ENCODE data around the gene GPX4.

GPX4 gene

GRCh38 chr19:1094978-1095701, 8.7 kb upstream of the GPX4 start, which contains the start of gene POLR2E:
TSS of gene POLR2E (minus strand) at chr19:1095375. CDS start at chr19:1095315, 60 bp downstream.
- Histone ChIP-seq H3K9ac (ENCODE audit: low read length in 2 of 2) (peak within 1 kb of the TSS; percentile 79 to 83), H3K27ac (ENCODE audit: low read length) (peak within 1 kb of the TSS; percentile 37)

DNA sequence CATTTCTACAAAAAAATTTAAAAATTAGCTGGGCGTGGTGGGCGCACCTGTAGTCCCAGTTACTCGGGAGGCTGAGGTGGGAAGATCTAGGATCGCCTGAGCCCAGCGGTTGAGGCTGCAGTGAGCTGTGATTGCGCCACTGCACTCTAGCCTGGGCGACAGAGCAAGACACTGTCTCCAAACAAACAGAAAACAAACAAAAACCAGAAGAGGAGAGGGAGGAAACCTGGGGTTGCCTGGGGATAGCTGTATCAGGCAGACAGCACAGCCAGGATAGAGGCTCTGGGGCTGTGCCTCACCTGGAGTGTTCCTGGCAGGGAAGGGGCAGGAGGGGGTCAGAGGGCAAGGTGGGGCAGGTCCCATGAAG, 6.0 kb upstream of the GPX4 start:
- Histone ChIP-seq H3K9ac (ENCODE audit: low read length in 2 of 2) (no peak overlapping the region), H3K4me3 (ENCODE audit: low read length in 2 of 2) (no peak overlapping the region), H3K4me1 (ENCODE audit: control insufficient read depth, insufficient read depth, low read length) (peaks cover 48% of the 10 kb centered on the region)

More at GRCh38 chr19:1094978-1095701, 8.7 kb upstream of the GPX4 start, which contains the start of gene POLR2E:
- H3K4me3 ChIP-seq (ENCODE audit: low read length in 2 of 2) = peak within 1 kb of the TSS; percentile 93
- no peaks in the 10 kb centered on the region for H3K27me3 ChIP-seq (ENCODE audit: control insufficient read depth in 1 of 2, insufficient read depth in 2 of 2, low read length in 2 of 2)
- peaks cover 5 to 6% of the 10 kb centered on the region in 2 donors for H3K36me3 ChIP-seq (ENCODE audit: control insufficient read depth in 2 of 2, insufficient read depth in 2 of 2, low read length in 2 of 2)
- H3K9me3 ChIP-seq (ENCODE audit: control insufficient read depth in 2 of 2, low read length in 2 of 2) = no peaks in the 10 kb centered on the region
- H3K4me1 ChIP-seq (ENCODE audit: control insufficient read depth, insufficient read depth, low read length) = peaks cover 33% of the 10 kb centered on the region

DNA sequence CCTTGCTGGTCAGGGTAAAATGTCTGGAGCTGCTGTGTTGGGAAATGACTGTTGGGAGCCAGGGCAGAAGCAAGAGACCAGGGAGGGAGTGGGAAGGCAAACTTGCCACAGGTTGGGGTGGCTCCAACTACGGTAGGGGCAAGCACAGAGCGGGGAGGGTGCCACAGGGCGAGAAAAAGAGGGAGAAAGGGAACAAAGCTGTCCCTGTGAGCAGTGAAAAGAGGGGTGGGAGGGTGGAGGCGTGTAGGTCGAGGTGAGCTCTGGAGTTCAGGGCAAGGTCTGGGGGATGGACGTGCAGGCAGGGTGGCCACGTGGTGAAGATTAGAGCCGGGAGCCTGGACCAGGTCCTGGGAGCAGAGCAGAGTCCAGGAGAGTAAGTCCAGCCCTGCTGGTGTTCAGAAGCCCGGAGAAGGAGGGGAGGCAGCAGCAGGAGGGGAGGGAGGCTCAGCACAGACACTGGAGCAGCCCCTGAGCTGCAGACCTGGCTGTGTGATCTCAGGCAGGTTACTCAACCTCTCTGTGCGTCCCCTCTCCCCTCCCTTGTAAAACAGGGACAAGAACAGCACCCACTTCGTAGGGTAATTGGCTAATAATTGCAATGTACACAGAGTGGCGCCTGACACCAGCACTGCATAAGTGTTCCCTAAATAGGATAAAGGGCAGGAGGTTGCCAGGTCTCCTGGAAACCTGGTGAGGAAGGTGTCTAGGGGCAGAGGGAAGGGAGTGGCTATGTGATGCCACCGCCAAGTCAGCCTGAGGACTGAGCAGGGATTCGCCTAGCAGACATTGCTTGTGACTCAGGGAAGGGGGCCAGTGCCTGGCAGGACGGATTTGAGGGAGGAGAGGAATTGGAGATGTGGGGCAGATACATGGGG, 5.4 kb upstream of the GPX4 start:
- no peaks in the 10 kb centered on the region for H3K36me3 ChIP-seq (ENCODE audit: control insufficient read depth in 2 of 2, insufficient read depth in 2 of 2, low read length in 2 of 2)
- H3K4me1 ChIP-seq (ENCODE audit: control insufficient read depth, insufficient read depth, low read length) = peaks cover 49% of the 10 kb centered on the region
- no peaks in the 10 kb centered on the region for H3K9me3 ChIP-seq (ENCODE audit: control insufficient read depth in 2 of 2, low read length in 2 of 2)
- H3K27me3 ChIP-seq (ENCODE audit: control insufficient read depth in 1 of 2, insufficient read depth in 2 of 2, low read length in 2 of 2) = no peaks in the 10 kb centered on the region
- no peak overlapping the region for H3K4me3 ChIP-seq (ENCODE audit: low read length in 2 of 2)
- no peak overlapping the region for H3K27ac ChIP-seq (ENCODE audit: low read length)
- no peak overlapping the region for H3K9ac ChIP-seq (ENCODE audit: low read length in 2 of 2)

More for the DNA sequence above, 6.0 kb upstream of the GPX4 start:
- no peaks in the 10 kb centered on the region for H3K9me3 ChIP-seq (ENCODE audit: control insufficient read depth in 2 of 2, low read length in 2 of 2)
- H3K27ac ChIP-seq (ENCODE audit: low read length) = no peak overlapping the region
- no peaks in the 10 kb centered on the region for H3K27me3 ChIP-seq (ENCODE audit: control insufficient read depth in 1 of 2, insufficient read depth in 2 of 2, low read length in 2 of 2)
- H3K36me3 ChIP-seq (ENCODE audit: control insufficient read depth in 2 of 2, insufficient read depth in 2 of 2, low read length in 2 of 2) = no peaks in the 10 kb centered on the region

- H3K36me3 ChIP-seq (ENCODE audit: control insufficient read depth in 2 of 2, insufficient read depth in 2 of 2, low read length in 2 of 2) = peaks cover 0 to 2% of the 10 kb centered on the region in 2 donors
- peak overlapping the region; percentile 80 for H3K27ac ChIP-seq (ENCODE audit: low read length)
- no peaks in the 10 kb centered on the region for H3K27me3 ChIP-seq (ENCODE audit: control insufficient read depth in 1 of 2, insufficient read depth in 2 of 2, low read length in 2 of 2)
- no peaks in the 10 kb centered on the region for H3K9me3 ChIP-seq (ENCODE audit: control insufficient read depth in 2 of 2, low read length in 2 of 2)
- H3K9ac ChIP-seq (ENCODE audit: low read length in 2 of 2) = no peak overlapping the region
- peaks cover 51% of the 10 kb centered on the region for H3K4me1 ChIP-seq (ENCODE audit: control insufficient read depth, insufficient read depth, low read length)
- no peak overlapping the region for H3K4me3 ChIP-seq (ENCODE audit: low read length in 2 of 2)
Measured at GRCh38 chr19:1101337-1101698, 2.5 kb upstream of the GPX4 start.

GRCh38 chr19:1102407-1103131, 1.2 kb upstream of the GPX4 start:
- Histone ChIP-seq H3K27ac (ENCODE audit: low read length) (peak overlapping the region; percentile 80), H3K4me3 (ENCODE audit: low read length in 2 of 2) (peak overlapping the region in 1 of 2 donors; percentile 22), H3K4me1 (ENCODE audit: control insufficient read depth, insufficient read depth, low read length) (peaks cover 53% of the 10 kb centered on the region), H3K36me3 (ENCODE audit: control insufficient read depth in 2 of 2, insufficient read depth in 2 of 2, low read length in 2 of 2) (peaks cover 6 to 10% of the 10 kb centered on the region in 2 donors), H3K9me3 (ENCODE audit: control insufficient read depth in 2 of 2, low read length in 2 of 2) (no peaks in the 10 kb centered on the region), H3K9ac (ENCODE audit: low read length in 2 of 2) (peak overlapping the region; percentile 8 to 21), H3K27me3 (ENCODE audit: control insufficient read depth in 1 of 2, insufficient read depth in 2 of 2, low read length in 2 of 2) (no peaks in the 10 kb centered on the region)

DNA sequence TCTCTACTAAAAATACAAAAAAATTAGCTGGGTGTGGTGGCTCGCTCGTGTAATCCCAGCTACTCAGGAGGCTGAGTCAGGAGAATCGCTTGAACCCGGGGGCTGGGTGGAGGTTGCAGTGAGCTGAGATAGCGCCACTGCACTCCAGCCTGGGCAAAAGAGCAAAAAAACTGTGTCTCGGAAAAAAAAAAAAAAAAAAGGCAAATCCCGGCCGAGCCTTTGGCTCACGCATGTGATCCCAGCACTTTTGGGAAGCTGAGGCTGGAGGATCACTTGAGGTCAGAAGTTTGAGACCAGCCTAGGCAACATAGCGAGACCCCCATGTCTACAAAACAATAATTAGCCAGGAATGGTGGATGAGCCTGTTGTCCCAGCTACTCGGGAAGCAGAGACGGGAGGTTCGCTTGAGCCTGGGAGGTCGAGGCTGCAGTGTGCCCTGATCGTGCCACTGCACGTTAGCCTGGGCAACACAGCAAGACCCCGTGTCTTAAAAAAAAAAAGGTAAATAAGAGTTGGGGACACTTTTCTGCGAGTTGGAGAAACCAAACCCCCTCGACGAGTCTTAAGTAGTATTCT, 574 bp upstream of the GPX4 start:
- Histone ChIP-seq H3K36me3 (ENCODE audit: control insufficient read depth in 2 of 2, insufficient read depth in 2 of 2, low read length in 2 of 2) (peaks cover 6 to 10% of the 10 kb centered on the region in 2 donors), H3K27ac (ENCODE audit: low read length) (peak overlapping the region; percentile 80), H3K9me3 (ENCODE audit: control insufficient read depth in 2 of 2, low read length in 2 of 2) (no peaks in the 10 kb centered on the region), H3K4me1 (ENCODE audit: control insufficient read depth, insufficient read depth, low read length) (peaks cover 49% of the 10 kb centered on the region), H3K4me3 (ENCODE audit: low read length in 2 of 2) (peak overlapping the region; percentile 53 to 67), H3K27me3 (ENCODE audit: control insufficient read depth in 1 of 2, insufficient read depth in 2 of 2, low read length in 2 of 2) (no peaks in the 10 kb centered on the region), H3K9ac (ENCODE audit: low read length in 2 of 2) (peak overlapping the region; percentile 36 to 70)

DNA sequence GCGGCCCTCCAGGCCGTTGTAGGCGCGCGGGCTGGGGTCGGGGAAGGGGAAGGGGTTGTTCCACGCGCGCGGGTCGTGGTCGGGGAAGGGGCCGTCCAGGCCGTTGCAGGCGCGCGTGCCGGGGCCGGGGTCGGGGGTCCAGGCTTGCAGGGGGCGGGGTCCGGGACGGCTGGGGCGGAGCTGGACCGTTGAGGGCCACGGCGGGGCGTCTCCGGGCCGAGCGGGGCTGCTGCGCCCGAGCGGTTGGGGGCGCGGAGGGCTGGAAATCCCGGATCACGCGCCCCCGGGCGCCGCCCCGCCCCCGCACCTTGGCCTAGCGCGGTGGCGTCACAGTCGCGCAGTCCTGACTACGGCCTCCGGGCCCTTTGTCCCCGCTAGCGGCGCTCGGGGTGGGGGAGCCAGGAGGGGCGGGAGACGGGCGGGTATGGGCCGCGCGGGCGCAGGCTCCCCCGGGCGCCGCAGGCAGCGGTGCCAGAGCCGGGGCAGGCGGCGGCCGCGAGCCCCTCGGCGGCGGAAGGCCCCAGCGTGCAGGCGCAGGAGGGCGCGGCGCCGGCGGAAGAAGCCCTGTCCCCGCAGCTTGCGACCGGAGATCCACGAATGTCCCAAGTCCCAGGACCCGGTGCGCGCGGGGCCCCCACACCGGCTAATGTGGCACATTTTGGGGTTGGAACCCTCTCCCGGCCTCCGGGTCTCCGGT, 665 bp downstream of the GPX4 start:
- Histone ChIP-seq H3K27me3 (ENCODE audit: control insufficient read depth in 1 of 2, insufficient read depth in 2 of 2, low read length in 2 of 2) (no peaks in the 10 kb centered on the region), H3K4me1 (ENCODE audit: control insufficient read depth, insufficient read depth, low read length) (peaks cover 41% of the 10 kb centered on the region), H3K36me3 (ENCODE audit: control insufficient read depth in 2 of 2, insufficient read depth in 2 of 2, low read length in 2 of 2) (peaks cover 6 to 10% of the 10 kb centered on the region in 2 donors), H3K9me3 (ENCODE audit: control insufficient read depth in 2 of 2, low read length in 2 of 2) (no peaks in the 10 kb centered on the region), H3K27ac (ENCODE audit: low read length) (peak overlapping the region; percentile 88), H3K4me3 (ENCODE audit: low read length in 2 of 2) (peak overlapping the region; percentile 71 to 77), H3K9ac (ENCODE audit: low read length in 2 of 2) (peak overlapping the region; percentile 66 to 71)

GRCh38 chr19:1105008-1105872, 1.4 kb downstream of the GPX4 start:
- Histone ChIP-seq H3K4me3 (ENCODE audit: low read length in 2 of 2) (peak overlapping the region; percentile 71 to 77), H3K27ac (ENCODE audit: low read length) (peak overlapping the region; percentile 88), H3K4me1 (ENCODE audit: control insufficient read depth, insufficient read depth, low read length) (peaks cover 41% of the 10 kb centered on the region), H3K27me3 (ENCODE audit: control insufficient read depth in 1 of 2, insufficient read depth in 2 of 2, low read length in 2 of 2) (no peaks in the 10 kb centered on the region), H3K9ac (ENCODE audit: low read length in 2 of 2) (peak overlapping the region; percentile 66 to 71), H3K36me3 (ENCODE audit: control insufficient read depth in 2 of 2, insufficient read depth in 2 of 2, low read length in 2 of 2) (peaks cover 8 to 10% of the 10 kb centered on the region in 2 donors), H3K9me3 (ENCODE audit: control insufficient read depth in 2 of 2, low read length in 2 of 2) (no peaks in the 10 kb centered on the region)
